Stimulated activated CD4-positive, alpha-beta T cell treated with anti-CD3 and anti-CD28 coated beads, Interleukin-12 subunit alpha, Interleukin-12 subunit beta, amount 100 ng/mL, for 48 hours (primary cell): Measurements from ENCODE around the gene BEND7.

Experiments used
- DNase-seq, 3 donors: peaks; one replicate each; pipeline ENCODE4 v3.0.0-alpha.2; 2020; ENCODE audit warnings: low read depth in 2 of 3, low spot score in 1 of 3

The BEND7 gene

DNA sequence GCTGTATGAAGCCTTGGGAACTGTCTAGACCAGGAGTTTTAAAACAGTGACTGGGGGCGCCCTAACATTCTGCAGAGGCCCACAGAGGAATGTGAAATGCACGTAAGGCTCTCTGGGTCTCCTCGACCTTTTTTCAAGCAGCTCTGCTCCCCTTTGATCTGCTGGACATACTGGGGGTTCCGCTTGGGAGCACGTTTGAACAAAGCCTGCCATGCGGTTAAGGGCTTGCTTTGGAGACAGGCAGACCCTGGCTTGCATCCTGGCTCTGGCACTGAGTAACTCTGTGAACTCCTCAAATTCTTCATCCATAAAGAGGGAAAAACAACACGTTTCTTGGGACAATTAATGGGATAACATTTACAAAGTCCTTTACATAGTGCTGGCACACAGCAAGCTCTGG, 7.8 kb downstream of the BEND7 start:
- DNase-seq: no peak

DNA sequence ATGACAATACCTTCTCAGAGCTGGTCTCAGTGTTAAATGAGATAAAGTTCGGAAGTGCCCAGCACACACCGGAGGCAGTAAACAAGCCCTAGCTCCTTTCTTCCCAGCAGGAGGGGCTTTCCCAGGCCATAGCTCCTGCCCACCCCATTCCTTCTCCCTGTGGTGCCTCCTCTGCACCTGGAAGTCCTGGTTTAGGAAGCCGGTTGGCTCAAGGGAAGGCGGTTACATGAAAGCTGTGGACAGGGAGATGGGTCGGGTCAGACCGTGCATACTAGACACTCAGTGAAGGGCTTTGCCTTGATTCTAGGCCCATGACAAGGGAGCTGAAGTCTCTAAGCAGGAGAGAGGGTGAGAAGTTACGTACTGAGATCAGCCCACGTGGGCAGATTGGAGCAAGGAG, 8.6 kb downstream of the BEND7 start:
- DNase-seq: no peak

DNA sequence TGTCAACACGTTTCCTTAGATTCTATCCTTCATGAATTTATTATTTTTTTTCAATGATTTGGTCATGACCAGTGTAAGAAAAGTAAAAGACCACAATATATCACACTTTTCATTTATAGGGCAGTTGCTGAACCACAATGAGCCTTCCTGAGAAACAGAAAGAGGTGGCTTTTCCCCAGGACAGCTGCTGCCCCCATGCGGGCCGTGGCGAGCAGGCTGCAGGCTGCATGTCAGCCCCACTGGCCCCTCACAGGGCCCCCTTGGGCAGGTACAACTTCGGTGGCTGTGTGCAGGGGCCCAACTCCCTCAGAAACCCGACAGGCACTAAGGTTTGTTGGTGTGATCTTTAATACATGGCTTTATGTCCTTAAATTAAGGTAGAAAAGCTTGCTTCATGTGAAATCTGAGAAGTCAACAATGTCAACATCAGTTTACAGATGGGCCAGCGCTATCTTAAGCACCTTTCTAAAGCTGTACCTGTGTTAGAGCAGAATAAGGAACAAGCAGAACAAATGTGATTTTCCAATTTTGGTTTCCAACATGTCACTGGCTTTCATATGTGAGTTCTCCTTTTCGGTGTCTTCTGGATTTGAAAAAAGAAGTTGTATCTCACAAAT, 10.6 kb downstream of the BEND7 start:
- no peak for DNase-seq

DNA sequence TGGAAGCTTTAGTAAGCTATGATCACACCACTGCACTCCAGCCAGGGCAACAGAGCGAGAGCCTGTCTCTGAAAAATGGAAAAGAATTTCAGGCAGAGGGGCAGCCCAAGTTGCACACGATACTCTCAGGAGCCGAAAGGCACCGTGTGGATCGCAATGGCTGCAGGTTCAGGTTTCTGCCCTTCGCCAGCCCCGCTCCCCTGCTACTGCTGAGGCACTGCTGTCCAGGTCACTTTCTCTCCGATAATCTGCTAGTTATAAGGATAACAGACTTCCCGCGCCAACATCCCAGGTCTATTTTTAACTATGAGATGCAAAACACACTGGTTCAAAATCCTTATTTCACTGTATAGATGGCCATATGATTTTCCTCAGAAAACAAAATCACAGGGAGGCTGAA, 11.1 kb downstream of the BEND7 start:
- no peak for DNase-seq

DNA sequence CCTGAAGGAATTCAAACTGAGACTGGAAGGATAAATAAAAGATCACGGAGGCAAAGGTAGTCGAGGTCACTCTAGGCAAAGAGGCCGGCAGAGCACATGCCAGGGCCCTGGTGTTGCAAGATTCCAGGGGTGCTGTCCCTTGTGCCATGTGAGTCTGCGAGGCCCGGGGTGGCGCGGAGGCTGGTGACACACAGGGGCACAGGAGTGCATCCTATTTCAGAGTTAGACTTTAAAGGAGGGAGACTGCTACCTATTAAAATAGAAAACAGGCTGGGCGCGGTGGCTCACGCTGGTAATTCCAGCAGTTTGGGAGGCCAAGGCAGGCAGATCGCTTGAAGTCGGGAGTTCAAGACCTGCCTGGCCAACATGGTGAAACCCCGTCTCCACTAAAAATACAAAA, 12.6 kb downstream of the BEND7 start:
- DNase-seq: no peak

DNA sequence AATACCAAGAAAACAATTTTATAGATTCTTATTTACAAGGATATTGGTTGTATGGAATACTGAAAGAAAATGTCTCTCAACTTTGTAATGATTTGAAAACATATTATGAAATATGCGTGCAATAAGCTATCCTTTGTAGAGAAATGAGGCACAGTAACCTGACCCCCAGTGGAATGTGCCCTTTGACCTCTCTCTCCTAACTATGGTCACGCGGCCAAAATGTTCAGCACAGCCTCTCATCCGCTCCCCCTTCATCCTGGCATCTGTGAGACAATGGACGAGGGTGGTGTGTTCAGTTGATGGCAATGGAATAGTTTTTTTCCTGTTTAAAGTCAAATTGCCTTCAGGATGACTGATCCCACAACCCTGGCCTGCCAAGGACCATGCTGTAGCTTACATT, 13.3 kb downstream of the BEND7 start:
- DNase-seq: no peak

DNA sequence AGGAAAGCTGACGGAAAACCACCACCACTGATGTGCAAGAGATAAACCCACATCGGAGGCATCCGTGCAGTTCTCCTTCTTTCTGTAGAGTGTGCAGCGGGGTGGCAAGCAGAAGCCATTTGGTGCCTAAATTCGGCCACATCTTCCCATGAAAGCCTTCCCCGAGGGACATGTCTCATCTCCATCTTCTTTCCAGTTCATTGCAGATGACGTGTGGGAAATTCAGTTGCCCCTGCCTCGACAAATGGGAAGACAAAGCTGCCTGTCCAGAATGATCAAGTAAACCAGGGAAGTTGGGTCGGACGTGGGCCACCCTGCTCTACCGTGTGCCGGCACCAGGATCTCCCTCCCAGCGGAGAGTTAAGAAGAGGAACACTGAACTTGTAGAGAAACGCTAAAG, 14.5 kb downstream of the BEND7 start:
- DNase-seq: no peak

DNA sequence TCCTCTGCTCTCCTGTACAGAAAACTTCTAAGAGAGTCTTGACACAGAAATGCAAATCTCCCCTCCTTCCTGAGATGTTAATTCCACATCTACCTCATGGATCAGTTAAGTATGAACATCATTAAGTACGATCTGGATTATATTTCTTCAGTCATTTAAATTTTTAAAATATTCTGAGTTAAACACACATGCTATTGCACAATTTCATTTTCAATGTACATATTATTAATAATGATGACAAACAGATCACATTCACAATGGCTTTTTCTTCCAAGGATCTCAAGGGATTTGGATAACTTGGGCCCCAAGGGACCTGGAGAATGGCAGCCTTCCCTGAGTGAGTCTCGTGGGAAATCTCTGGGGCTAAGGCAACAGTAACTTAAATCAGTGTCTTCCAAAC, 16.2 kb downstream of the BEND7 start:
- DNase-seq: no peak

DNA sequence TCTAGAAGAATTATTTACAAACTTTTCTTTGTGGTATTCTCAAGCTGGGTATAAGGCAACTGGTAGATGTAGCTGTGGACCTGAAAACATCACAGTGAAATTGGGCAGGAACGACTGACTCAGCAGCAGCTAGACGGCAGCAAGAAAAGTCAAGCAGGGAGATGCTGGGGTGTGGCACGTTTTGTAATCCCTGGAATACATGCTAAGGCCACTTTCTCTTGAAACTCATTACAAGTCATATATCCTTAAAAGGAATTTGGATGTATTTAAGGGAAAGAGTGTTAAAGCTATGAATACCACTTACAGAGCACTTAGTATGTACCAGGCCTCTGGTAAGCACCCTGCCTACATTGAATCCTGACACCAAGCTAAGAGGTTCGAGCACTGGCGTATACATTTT, 17.4 kb downstream of the BEND7 start:
- DNase-seq: no peak

DNA sequence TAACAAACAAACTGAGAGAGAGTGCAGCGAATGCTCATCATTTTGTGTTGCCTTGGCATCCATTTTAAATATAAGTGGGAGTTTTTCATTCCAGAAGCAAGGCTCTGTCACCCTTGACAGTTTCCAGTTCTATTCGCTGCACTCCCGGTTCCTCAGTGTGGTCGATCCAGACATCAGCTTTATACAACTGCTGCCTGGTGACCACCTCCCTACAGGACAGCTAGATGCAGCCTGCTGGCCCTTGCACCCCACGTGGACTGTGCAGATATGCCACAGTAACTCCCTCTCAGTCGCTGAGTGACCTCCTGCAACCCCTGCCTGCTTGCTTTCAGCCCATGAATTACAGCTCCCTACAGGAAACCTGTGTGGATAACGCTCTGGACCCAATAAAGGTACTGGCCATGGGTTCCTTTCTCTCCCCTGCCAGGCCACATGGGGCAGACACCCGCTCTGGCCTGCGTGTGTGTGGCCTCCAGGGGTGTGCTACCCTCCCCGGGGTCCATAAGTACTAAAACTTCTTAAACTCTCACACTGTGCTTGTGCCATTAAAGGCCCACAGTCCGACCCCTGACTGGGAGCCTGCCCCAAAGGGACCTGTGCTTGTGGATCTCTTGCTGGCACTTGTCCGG, 23.6 kb downstream of the BEND7 start:
- DNase-seq: no peak

DNA sequence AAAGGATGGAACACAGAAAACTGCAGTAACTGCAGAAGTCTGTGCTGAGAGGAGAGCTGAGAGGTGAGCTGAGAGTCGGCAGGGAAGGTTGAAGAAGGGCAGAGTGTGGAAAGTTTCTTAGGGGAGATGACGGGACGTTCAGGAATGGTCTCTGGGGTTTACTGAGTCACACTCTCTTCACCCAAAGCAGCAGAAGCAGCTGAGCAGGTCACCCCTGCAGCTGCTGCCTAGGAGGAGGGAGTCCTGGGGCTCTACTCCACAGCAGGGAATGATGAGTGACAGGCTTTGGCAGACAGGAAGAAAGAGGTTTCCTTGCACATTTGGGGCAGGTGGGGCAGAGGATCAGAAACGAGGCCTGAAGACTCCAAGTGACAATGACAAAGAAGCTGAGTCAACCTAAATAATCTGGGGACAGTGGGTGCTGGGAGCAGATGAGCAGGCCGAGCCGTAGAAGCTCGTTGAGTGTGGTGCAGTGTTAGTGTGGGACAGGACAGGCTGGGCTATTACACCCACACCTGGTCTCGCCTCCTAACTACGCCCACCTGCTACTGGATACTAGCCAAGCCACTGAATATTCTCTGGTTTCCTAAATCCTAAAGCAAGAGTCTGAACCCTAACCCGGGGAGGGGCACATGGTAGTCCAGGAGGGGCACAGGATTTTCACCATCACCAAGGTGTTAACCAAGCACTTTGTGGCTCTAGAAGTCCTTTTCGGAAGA, 24.9 kb downstream of the BEND7 start:
- no peak for DNase-seq

DNA sequence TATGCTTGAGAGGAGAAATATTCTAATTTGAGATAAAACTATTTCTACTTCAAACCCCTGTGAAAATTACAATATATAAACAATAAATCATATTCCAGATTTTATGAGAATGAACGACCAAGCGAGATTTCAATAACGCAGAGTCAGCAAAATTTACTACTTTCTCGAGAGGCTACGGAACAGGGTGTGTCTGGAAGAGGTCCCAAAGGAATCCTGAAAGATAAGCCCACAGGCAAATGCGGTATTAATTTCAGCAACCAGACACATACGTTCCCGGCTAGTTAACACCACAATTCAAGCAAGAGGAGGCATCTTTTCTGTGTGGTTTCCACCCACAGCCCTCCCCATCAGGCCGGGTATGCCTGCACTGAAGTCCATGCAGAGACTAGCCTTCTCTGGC, 26.4 kb downstream of the BEND7 start:
- no peak for DNase-seq

DNA sequence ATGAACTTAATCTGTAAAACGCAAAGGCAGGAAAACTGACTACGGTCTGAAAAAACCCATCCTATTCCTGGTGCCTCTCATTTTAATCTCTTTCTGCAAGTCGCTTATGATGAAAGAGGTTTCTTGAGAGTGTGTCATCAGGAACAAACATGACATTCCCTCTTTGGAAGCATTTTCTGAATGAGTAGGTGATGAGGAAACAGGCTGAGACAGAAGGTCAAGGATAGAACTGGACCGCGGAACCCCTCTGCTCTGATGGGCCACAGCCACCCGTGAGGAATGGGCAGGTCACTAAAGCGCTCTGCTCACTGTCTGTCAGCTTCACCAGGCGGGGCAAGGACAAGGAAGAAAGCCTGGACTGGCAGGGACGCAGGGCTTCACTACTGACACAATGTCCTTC, 28.6 kb downstream of the BEND7 start:
- DNase-seq: no peak

DNA sequence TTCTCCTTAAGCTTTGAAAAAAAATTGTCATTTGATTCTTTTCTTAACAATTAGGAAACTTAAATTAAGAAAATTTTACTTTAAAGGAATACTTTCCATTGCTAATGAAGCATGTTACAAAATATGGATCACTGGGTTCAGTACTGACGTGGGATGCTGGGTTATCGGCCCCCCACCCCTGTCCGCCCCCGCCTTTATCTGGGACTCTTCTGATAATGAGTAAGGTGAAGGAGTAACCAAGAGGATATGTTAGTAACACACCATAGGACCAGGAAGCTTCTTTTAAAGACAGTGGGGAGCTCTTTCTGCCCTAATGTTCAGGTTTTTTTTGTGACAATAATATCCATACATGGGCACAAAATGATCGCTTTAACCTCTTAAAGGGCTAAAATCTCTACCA, 29.7 kb downstream of the BEND7 start:
- DNase-seq: no peak

DNA sequence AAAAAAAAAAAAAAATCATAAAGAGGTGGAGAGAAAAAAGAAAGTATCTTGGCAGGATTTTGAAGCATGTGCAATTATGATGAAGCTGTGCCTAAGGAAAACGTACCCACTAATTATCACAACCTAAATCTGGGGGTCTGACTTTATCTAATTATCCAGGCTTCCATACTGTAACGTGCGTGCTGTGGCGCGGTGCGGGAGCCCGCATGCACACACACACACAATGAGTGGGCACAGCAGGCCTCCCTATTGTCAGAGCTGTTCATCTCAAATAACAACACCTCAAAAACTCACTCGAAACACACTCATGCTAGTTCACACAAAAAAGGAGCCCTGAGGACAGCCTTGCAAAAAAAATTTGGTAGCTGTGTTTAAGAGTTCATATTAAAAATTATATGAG, 31.9 kb downstream of the BEND7 start:
- no peak for DNase-seq

DNA sequence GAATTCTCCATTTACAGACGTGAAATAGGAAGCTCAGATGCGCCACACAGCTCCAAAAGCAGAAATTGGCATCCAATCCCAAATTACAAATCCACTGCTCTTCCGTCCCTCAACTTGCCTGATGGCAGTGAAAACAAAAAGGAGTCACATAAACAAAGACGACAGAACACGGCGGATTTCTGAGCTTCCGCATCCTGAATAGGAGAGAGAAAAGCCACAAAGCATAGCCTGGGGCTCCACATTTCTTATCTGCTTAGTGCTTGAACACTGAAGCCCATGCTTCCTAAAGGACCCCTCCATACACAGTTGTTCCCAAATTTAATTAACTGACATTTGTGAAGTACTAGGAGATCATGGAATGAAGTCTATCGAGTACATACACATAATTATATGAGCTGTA, 32.6 kb downstream of the BEND7 start:
- DNase-seq: no peak

DNA sequence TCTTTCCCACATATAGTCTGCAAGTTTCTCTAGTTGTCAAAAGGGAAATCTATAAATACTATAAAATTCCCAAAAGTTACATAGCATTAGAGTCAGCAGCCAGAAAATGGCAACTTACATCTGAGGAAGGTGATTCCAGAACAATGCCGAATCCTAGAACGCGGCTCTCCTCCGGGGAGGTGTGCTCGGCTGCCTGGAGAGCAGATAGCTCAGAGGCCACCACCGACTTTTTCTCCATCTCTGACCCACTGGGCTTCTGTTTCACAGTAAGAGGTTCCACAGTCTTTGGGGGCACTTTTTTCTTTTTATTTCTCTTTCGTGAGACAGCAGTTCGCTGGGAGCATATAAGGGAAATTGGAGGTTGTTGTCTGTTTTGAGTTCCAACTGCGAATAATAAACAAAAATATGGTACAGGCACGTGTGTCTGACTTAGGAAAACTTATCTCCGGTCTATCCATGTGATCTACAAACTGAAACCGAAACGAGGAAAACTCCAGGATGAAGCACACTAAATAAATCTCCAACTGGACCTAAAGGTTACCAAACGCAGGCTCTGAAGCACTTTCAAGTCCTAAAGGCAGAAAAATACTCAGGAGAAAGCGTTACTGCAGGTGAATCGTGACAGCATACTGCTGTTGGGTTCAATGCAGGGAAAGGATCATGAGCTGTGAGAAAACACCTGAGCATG, 36.2 kb downstream of the BEND7 start:
- DNase-seq: no peak

DNA sequence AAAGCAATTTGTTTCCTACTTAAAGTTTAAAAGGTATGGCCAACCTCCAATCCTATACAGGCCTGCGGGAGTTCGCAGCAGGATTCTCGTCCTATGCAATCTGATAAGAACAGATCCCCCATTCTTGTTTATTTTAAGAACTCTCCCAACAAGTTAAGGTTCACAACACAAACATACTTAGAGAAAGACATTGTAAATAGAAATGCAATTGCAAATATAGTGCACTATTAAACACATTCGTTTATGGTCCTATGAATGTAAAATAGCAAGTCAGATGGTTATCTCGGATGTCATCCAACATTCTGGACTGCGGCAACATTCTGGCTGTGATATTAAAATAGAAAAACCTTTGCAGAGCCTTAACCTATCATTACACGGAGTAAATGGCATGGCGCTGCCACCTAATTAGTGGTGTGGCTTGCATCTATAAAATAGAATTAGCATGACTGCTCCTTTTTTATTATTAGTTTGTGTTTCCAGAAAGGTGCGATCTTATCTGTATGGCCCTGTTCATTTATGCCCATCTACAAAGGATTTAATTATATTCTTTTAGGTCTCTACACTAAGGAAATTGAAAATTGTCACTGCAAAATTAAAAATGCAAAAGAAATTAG, 37.0 kb downstream of the BEND7 start:
- DNase-seq: no peak

DNA sequence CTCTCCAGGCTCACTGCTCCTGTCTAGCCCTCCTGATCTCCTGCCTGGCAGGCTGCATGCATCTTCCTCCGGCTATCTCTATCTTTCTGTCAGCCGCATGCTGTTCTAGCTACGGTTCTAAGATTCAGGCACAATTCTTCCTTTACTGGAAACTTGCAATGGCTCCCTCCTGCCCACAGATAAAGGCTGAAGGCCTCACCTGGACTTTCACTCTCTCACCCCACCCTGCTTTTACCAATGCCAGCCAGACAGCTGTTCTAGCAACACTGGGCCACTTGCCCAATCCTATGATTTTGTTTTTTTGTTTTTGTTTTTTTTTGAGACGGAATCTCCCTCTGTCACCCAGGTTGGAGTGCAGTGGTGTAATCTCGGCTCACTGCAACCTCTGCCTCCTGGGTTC, 38.3 kb downstream of the BEND7 start:
- no peak for DNase-seq

DNA sequence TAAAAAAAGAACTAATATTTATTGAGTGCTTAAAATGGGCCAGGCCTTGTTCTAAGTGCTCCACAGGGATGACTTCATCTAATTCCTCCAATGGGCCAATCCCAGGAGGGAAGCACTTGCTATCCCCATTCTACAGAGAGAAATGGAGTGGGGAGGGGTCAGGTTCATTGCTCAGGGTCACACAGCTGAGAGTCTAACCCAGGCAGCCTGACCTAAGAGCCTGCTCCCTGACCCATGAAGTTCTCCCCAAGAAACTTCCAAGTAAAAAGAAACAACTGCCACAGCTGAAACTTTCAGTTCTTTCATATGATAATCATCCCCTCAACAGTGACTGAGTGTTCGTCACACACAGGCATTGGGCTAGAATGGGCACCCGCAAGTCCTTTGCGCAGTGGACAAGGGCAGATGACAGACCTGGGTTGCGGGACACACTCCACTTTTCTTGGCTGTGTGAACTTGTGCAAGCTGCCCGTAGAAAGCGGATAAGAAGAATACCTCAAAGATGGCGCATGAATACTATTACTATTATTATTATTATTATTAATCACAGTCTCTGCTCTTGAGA, 39.7 kb downstream of the BEND7 start:
- DNase-seq: no peak

DNA sequence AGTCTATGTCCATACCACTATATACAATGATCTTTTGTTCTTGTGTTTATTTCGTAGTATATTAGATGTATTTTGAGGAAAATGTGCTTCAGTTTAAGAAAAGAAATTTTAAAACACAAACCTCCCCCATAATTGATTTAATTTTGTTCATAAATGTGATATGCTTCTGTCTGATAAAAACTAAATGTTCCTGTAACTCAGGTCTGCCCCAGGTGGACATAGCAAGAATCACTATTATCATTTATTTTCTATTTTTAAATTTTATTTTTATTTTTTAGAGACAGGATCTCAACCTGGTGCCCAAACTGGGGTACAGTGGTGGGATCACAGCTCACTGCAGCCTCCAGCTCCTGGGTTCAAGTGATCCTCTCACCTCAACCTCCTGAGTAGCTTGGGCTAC, 43.2 kb downstream of the BEND7 start:
- DNase-seq: no peak

DNA sequence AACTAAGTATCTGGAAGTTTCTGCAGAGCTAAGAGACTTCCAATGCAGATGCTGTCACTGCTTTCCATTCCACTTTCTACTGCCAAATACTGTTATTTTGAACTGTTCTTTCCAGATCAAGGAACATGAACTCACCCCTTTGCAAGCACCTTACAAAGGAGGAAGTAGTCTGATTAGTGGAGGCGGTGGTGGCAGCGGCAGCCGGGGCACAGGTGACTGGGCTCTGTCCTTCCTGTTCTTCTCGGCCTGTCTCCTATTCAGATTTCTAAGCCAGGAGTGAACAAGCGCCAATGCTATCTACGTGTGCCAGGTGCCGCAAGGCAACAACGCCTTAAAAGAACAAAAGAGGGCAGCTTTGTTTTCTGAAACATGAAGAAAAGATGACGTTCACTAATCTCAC, 44.9 kb downstream of the BEND7 start:
- no peak for DNase-seq
